GM18870 (cell line): ENCODE measurements around the gene TEKT1.
"Not testable (repeated sequence)": the region's sequence is repeated elsewhere in the genome, so short reads cannot be mapped to it uniquely, and the experiment has no call there.

Experiments
- ATAC-seq: cut with Tn5 transposase; IDR thresholded peaks from one replicate; pipeline ENCODE4 v1.9.1; 2021; ENCODE audit warnings: moderate library complexity; ENCODE audit not compliant: unreplicated experiment

The TEKT1 gene

GRCh38 chr17:6816368-6816767 lies 15.2 kb downstream of the TEKT1 start:
- not testable (repeated sequence) for ATAC-seq

- ATAC-seq, result no peak
These were observed 15.8 kb downstream of the TEKT1 start for GRCh38 chr17:6815775-6816174.

DNA sequence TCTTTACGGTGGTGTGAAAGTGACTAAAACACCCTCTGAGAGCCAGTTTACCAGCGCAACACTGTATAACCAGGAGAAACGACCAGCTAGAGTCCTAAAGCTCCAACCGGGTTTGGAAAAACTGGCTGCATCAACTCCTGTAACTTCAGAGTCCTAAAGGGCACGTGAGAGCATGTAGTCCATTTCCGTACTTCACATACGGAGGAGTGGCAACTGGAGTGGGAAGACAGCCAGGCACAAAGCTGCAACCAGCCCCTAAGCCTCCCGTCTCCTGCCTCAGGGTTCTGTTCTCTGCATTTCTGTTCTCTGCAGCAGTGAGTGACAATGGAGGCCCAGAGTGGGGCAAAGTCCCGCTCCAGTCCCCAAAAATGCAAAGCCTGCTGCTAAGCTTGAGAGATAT lies 19.2 kb downstream of the TEKT1 start:
- ATAC-seq, result no peak

GRCh38 chr17:6811510-6811909 lies 20.0 kb downstream of the TEKT1 start:
- ATAC-seq, result no peak

- ATAC-seq, result no peak
These were observed 31.0 kb downstream of the TEKT1 start for GRCh38 chr17:6800422-6801027.

DNA sequence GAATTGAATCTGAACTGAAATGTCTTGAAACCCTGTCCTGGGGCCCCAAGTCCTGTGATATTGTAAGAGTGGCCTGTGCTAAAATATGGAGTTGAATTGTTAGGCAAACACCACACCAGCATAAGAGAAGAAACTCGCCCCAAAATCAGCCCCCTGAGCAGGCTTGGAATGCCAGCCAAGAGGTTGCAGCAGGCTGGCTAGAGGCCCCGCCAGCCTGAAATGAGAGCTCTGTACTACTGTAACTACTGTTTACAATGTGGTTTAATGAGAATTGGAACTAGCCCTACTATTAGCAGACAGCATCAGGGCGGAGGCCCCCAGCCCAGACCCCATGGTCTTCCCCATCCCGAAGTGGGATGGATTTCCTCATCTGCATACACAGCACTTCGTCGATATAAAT lies 31.8 kb downstream of the TEKT1 start:
- ATAC-seq, result no peak

DNA sequence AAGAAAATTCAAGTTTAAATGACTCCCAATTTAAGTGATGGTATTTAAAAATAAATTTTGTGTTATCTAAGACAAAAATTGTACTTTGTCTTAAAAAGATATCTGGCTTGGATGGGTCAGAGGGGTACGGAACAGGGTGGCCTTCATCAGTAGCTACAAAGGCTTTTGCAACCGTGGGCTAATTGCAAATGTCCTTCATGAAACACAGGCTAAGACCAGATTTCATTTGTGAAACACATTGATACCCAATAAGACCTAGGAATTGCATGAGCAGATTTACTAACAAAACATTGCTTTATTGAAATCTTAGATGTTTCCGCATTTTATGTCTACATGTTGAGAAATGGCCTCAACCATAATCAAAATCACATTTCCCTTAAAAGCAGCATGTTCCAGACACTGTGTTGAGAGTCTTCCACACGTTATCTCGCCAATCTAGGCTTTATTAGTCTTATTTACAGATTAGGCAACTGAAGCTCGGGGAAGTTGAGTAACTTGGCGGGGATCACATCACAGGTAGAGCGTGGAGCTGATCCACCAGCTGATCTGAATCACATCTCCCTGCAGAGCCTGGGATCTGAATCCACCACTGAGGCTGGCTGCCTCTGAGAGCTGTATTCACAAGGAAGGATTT lies 33.7 kb downstream of the TEKT1 start:
- no peak for ATAC-seq

DNA sequence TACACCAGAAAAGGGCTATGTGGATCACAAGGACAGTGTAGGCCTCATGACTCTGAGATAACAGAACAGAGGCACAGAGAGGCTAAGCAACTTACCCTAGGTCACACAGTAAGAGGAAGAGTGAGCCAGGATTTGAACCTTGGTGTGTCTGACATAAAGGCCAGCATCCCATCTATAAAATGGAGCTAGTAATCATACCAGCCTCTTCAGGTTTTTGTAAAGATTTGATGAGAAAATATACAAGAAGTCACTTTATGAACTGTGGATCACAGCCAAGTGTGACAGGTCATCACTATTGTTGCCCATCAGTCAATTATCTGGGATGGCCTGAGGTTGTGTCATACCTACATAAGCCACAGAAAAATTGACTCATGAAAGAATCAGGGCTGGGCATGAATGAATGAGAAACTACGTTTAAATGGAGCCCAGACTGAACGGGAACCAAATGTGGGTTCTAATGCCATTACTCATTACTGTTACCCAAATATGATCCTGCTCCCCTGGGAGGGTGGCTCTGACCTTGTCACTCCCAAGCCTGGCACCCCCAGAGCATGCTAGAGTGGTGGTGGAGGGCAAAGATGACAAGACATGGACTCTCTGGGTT lies 34.5 kb downstream of the TEKT1 start:
- ATAC-seq, result no peak

GRCh38 chr17:6796017-6796886 lies 35.3 kb downstream of the TEKT1 start:
- no peak for ATAC-seq

DNA sequence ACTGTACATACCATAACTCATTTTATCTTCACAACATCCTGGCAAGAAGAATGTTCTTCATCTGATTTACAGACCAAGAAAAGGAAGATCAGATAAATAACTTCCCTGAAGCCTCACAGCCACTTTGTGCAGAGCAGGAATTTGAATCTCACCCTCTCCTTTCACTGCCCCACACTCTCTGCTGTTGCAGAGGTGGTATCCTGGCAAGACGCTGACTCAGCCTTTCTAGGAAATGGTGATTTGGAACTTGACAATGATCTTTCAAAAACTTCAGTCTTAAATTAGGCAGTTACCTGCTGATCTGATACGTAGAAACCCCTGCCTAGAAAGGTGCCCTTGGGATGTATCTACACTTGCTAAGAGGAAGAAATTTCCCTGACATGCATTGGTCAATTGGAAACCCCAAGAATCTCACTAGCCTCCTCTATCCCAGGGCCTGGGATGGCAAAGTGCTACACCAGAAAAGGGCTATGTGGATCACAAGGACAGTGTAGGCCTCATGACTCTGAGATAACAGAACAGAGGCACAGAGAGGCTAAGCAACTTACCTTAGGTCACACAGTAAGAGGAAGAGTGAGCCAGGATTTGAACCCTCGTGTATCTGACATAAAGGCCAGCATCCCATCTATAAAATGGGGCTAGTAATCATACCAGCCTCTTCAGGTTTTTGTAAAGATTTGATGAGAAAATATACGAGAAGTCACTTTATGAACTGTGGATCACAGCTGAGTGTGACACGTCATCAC lies 37.6 kb downstream of the TEKT1 start:
- ATAC-seq, result no peak

GRCh38 chr17:6789146-6789545 lies 42.4 kb downstream of the TEKT1 start:
- ATAC-seq, result no peak

DNA sequence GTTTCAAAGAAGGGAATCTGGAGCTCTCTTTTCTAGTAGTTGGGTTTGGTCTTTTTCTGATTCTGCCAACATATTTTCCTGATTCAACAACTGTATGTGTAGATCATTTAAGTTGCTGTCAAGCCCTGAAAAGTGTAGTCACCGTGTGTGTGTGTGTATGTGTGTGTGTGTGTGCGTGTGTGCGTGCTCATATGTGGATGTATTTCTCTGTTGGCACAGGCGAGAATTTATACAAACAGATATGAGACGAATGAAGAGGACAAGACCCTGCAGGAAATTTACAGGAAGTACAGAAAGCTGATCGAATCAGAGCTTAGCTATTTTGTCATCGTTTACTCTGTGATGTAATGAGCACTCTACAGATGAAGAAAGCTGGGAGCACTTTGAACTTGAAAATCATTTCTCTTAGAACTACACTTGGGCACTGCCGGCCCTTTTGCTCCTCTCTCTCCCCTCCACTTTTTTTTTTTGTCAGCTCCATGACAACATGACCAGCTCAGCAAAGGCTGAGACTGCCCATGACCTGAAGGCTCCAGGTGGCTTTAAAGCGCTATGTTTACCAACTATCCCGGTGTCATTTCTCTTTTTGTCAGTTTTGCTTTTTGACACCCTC lies 44.3 kb downstream of the TEKT1 start:
- no peak for ATAC-seq

GRCh38 chr17:6786618-6787017 lies 44.9 kb downstream of the TEKT1 start:
- ATAC-seq, result no peak

DNA sequence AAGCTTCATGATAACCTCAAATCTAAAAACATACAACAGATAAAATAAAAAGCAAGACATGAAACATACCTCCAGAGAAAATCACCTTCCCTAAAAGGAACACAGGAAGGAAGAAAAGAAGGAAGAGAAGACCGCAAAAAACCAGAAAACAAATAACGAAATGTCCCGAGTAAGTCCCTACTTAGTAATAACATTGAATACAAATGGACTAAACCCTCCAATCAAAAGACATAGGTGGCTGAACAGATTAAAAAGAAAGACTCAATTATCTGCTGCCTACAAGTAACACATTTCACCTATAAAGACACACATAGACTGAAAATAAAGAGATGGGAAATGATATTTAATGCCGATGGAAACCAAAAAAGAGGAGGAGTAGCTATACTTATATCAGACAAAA lies 49.3 kb downstream of the TEKT1 start:
- no peak for ATAC-seq

GRCh38 chr17:6780886-6781285 lies 50.6 kb downstream of the TEKT1 start:
- no peak for ATAC-seq

- no peak for ATAC-seq
These were observed 51.5 kb downstream of the TEKT1 start for GRCh38 chr17:6780001-6780400.

- no peak for ATAC-seq
These were observed 52.1 kb downstream of the TEKT1 start for GRCh38 chr17:6779411-6779810.

DNA sequence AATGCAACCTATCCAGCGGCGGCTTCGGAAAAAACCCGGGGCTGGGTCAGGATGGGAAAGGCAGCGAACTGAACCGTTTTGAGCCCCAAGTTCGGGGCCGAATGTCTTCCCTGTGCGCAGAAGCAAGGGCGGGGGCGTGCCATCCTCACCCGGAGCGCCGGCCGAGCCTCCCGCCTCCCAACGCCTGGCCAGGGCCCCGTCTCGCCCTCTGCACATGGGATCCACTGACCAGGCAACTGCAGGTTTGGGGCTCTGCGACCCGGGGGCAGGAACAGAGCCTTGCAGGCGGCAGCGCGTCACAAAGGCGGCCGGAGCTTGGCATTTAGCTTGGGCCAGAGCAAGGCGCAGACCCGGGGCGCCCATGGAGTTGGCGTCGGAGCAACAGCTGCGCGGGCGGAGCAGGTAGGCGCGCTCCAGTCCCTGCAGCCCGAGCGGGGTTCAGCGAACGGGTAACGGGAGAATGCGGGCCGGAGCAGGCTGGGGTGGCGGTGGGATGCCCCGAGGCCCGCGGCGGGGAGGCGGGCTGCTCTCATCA lies 55.6 kb downstream of the TEKT1 start, which contains the start of gene FBXO39:
Gene FBXO39 (plus strand): TSS at position 345 of the 535 bp plus-strand sequence. CDS start 3,654 bp downstream, outside the sequence.
- no peak for ATAC-seq

DNA sequence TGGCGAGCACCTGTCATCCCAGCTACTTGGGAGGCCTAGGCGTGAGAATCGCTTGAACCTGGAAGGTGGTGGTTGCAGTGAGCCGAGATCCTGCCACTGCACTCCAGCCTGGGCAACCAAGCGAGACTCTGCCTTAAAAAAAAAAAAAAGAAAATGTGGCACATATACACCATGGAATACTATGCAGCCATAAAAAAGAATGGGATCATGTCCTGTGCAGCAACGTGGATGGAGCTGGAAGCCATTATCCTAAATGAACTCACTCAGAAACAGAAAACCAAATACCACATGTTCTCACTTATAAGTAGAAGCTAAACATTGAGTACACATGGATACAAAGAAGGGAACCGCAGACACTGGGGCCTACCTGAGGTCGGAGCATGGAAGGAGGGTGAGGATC lies 56.6 kb downstream of the TEKT1 start:
- not testable (repeated sequence) for ATAC-seq

- ATAC-seq, result no peak
These were observed 59.5 kb downstream of the TEKT1 start for GRCh38 chr17:6772016-6772415.
